HG02571 (cell line): ENCODE data around the gene MLLT1.

Experiments
- ATAC-seq: cut with Tn5 transposase; IDR thresholded peaks from one replicate; pipeline ENCODE4 v1.9.1; 2021; ENCODE audit warnings: mild to moderate bottlenecking, moderate library complexity; ENCODE audit not compliant: unreplicated experiment

The MLLT1 gene

DNA sequence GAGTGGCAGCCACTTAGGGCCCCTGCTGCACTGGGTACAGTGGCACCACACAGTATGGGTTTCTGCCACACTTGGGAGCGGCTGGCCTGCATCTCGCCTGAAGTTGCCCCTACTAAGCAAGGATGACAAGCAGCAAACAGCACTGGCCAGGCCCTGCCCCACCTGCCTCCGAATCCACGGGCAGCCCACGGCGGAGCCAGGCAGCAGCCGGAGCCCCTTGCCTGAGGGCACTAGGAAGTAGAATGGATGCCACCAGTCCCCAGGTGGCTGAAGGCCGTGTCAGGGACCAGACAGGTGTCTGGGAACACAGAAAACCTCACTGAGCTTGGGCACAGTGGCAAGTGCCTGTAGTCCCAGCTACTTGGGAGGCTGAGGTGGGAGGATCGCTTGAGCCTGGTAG lies 19.4 kb downstream of the MLLT1 start:
- no peak for ATAC-seq

DNA sequence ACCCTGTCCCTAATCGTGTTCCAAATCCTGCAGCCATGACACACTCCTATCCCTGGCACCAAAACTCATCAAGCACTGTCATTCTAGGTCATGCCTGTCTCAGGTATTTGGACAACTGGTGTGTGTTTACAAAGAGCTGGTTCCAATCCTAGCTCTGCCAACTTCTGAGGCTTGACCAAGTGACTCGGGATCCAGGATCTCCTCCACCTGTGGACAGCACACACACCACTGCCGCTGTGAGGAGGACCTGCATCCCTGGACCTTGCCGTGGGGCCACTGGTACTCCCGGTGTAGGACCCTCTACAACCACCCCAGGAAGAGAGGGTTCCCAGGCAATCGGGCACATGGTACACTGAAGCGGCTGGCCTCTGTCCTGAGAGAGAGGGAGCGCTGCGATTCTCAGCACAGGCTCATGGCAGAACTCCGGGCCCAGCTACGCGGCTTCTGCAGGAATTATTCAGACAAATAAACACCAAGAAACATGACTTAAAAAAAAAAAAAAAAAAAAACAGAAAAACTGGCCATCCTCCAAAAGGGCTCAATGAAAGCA lies 20.4 kb downstream of the MLLT1 start:
- ATAC-seq: no peak

DNA sequence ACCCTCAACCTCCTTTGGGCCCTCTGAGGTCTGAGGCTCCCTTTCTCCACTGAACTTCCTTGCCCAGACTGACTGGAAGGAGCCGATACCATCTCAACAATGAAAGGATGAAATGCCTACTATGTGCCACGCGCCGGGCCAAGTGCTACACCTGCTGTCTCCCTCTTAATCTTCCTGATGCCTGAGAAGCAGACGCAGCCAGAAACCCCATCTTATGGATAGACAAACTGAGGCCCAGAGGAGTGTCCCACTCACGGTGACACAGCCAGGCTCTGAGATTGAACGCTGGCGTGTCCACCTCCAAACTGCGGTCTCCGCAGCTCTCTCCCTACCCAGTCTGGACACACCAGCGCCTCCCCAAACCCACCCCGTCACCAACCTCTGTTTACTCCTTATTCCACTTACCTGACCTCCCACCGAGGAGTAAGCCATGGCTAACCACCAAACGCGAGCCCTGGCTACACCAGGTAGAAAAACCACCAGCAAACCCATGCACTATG lies 20.9 kb downstream of the MLLT1 start:
- no peak for ATAC-seq

DNA sequence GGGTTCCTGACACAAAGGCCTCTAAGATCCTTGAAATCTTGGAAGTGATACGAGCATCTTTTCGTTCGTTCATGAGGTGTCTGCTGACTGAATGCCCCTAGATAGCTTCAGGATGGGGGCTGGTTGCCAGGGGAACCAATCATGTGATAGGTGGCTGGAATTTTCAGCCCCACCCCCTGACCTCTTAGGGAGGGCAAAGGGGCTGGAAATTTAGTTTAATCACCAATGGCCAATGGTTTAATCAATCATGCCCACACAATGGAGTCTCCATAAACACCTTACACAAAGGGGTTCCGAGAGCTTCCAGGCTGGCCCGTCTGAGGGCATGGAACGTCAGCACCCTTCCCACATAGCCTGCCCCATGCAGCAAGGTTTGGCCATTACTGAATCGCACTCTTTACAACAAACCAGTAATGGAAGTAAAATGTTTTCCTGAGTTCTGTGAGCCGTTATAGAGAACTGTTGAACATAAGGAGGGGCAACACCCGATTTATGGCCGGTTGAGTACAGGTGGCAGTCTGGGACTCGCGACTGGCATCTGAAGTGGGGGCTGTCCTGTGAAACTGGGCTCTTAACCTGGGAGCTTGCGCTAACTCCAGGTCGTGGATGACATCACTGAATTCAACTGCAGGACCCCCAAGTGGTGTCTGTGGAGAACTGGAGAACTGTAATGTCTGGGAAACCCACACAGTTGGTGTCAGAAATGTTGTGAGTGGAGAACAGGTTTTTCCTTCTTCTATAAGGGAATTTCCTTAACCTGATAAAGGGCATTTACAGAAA lies 25.6 kb downstream of the MLLT1 start:
- ATAC-seq: no peak

DNA sequence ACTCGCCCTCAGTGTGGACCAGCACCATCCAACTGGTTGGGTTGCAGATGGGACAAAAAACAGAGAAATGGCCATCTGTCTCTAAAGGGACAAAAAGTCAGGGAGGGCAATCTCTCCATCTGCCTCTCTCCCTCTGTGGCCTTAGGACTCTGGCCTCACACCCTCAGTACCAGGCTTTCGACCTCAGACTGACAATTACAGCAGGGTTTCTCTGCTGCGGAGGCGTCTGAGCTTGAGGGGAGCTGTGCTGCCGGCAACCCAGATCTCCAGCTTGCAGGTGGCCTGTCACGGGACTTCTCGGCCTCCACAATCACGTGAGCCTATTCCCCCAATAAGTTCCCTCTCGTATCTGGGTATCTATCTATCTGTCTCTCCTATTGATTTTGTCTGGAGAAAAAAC lies 27.7 kb downstream of the MLLT1 start:
- ATAC-seq: no peak

DNA sequence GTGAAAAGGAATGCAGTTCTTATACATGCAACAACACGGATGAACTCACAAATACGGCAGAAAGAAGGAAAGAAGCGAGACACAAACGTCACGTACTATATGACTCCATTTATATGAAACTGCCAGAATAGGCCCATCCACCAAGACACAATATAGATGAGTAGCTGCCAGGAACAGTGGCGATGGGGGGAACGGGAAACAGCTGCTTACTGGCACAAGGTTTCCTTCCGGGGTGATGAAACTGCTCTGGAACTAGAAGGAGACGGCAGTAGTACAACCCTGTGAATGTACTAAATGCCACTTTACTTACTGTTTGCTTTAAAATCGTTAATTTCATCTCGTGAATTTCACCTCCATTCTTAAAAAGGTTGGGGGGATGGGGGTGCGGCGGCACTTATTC lies 28.9 kb downstream of the MLLT1 start:
- ATAC-seq: no peak

DNA sequence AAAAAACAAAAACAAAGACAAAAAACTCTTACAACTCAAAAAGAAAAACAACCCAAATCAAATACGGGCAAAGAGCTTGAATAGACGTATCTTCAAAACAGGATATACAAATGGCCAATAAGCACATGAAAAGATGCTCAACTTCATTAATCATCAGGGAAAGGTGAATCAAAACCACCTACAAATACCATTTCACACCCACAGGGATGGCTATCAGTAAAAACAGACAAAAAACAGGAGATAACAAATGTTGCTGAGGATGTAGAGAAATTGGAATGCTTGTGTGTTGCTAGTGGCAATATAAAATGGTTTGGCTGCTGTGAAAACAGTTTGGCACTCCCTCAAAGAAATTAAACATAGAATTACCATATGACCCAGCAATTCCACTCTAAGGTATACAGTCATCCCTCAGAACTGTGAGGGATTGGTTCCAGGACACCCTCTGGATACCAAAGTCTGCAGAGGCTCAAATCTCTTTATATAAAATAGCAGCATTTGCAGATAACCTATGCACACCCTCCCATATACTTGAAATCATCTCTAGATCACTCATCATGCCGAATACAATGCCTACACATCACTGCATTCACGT lies 29.7 kb downstream of the MLLT1 start:
- no peak for ATAC-seq

DNA sequence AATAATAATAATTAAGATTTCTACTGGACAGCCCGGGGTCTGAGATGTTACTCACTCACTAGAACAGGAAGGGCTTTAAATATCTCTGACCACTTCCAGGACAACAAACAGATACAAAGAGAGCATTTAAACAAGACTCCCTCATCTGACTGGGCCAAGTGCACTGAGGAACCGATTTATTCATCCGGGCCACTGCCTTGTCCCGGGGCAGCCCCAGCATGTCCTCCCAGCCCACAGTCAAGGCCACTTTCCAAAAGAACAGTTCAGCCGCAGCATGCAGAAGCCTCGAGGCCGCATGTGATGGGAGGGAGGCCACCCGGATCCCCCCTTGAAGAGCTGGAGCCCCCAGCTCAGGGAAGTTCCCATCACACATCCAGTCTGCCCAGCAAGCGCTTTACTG lies 30.5 kb downstream of the MLLT1 start:
- ATAC-seq: no peak

GRCh38 chr19:6248844-6249243 lies 30.9 kb downstream of the MLLT1 start:
- ATAC-seq: no peak

GRCh38 chr19:6248341-6248740 lies 31.4 kb downstream of the MLLT1 start:
- no peak for ATAC-seq

GRCh38 chr19:6247007-6247288 lies 32.8 kb downstream of the MLLT1 start:
- no peak for ATAC-seq

- ATAC-seq: no peak
Observed at GRCh38 chr19:6246174-6247006, 33.4 kb downstream of the MLLT1 start.

DNA sequence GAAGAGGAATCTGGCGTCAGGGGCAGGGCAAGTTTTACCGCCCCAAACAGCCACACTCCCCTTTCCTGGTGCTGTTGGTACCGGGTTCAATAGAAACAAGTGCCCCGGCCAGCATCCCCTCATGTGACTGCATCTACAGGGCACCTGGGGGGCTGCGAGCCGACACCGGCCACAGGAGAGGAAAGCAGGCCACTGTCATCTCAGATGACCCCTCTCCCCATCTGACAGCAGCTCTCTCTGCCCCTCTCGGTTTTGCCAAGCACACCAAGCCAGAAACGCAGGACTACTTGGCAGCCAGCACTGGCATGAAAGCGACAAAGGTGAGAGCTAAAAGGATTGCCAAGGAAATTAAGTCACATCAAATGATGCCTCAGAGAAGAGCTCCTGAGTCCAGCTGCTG lies 37.1 kb downstream of the MLLT1 start:
- no peak for ATAC-seq

DNA sequence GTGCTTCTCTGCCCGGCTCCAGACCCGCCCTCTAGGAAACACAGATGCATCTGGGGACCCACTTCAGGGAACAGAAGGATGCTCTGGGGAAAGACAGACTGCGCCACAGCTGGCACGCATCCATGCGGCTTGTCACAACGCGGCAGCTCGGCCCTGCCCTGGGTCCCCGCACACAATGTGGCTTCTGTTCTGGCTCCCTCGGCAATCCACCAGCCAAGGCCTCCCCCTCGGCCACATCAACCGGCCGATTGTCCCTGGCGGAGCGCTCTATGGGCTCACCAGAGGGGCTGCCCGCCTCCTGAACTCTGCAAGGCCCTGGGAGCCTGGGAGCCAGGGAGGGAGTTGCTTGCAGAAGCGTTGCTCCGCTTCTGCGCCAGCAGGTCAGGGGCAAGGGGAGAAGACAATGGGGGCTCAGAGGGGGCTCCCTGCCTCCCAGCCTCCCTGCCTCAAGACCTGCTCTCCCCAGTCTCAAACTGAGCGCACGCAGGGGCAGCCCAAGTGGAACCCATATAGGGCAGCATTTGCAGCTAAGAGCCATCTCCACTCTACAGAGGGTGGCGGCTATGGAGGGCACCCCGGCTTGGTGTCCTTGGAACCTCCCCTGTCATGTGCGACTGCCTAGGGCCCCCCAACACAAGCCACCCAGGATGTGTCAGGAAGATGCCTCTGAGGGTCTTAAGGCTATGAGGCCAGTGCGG lies 37.9 kb downstream of the MLLT1 start:
- ATAC-seq: no peak

DNA sequence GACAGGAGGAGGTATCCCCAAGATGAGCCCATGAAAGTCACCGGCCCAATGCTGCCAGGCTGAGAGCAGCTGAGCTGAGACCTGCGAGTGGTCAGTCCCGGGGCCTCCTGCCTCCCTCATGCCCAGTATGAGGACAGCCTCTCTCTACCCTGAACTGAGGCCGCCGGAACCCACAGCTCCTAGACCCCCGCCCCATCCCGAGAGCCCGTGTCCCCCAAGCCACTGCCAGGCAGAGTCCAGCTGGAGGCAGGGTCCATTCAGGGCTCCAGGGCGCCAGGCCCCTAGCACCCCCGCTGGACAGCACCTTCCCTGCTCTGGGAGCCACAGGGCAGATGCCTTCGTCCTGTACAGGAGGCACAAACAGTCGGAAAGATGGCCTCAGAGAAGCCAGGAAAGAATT lies 38.7 kb downstream of the MLLT1 start:
- no peak for ATAC-seq

- ATAC-seq: no peak
Observed at GRCh38 chr19:6239871-6240676, 39.7 kb downstream of the MLLT1 start.

DNA sequence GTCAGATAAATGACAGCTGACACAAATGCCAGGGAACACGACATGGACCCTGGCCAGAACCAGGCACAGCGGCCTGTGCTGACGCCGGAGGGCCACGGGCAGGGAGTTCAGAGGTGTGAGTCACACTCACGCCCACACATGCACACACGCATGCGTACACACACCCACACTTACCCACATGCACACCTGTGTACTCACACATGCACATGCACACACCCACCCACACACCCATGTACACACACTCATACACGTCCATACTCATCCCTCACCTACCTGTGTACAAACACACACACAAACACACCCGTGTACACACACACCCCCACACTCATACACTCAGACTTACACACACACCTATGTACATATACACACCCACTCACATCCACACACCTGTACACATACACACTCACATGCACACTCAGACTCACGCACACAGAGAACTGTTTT lies 40.4 kb downstream of the MLLT1 start:
- no peak for ATAC-seq

- ATAC-seq: no peak
Observed at GRCh38 chr19:6238643-6239281, 41.0 kb downstream of the MLLT1 start.

DNA sequence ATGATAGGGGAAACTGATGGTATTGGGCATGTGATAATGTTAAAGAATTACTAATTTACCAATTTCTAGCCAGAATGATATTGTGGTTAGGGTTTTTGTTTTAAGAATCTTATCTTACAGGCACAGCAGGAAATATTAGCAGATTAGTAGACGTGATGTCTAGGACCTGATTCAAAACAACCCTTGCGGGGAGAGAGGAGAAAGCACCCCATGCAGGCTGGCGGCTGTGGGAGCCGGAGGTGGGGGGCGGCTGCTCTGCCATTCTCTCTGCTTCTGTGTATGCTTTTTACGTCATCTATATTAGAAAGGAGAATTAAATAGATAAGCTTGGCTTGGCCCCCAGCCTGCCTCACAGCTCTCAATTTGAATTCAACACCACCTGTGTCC lies 41.5 kb downstream of the MLLT1 start:
- no peak for ATAC-seq
